GM12878 (cell line): ENCODE measurements around the gene ZMAT3. TPM values are rescaled to one million over a fixed set of nuclear protein-coding genes. Genes with fewer than 3 reads are reported as not detected.

Source experiments
- BACH1 ChIP-seq: fragments of 450-650 bp; IDR thresholded peaks from 2 replicates; pipeline ENCODE4 v1.6.1; 2017; ENCODE audit warnings: mild to moderate bottlenecking, borderline replicate concordance
- BRCA1 ChIP-seq: IDR thresholded peaks from 2 replicates; pipeline ENCODE4 v1.6.1; 2011; ENCODE audit warnings: low read depth, low read length, improper control_type of control experiment
- CEBPB ChIP-seq, 2 experiments: fragments of 150-350 bp in 1 of 2; IDR thresholded peaks; 2 replicates each; pipeline ENCODE4 v1.6.1; 2012 to 2014; ENCODE audit warnings: low read depth in 2 of 2, low read length in 2 of 2, borderline replicate concordance in 1 of 2, inconsistent platforms in 1 of 2
- HDAC6 ChIP-seq: fragments of 200-600 bp; sonication (generic); IDR thresholded peaks from one replicate; pipeline ENCODE4 v1.8.0; 2017; ENCODE audit warnings: antibody characterized with exemption; ENCODE audit not compliant: unreplicated experiment
- KDM1A ChIP-seq: fragments of 200-600 bp; sonication (generic); IDR thresholded peaks from 2 replicates; pipeline ENCODE4 v1.6.1; 2016; ENCODE audit warnings: borderline replicate concordance
- MTA2 ChIP-seq: fragments of 450-650 bp; IDR thresholded peaks from 2 replicates; pipeline ENCODE4 v1.6.1; 2016; ENCODE audit warnings: low read depth, mild to moderate bottlenecking, moderate library complexity
- NFIC ChIP-seq: IDR thresholded peaks from 2 replicates; pipeline ENCODE4 v1.6.1; 2012; ENCODE audit warnings: low read depth, mild to moderate bottlenecking, inconsistent platforms, low read length, moderate library complexity
- NR2C1 ChIP-seq: fragments of 450-650 bp; IDR thresholded peaks from 2 replicates; pipeline ENCODE4 v1.6.1; 2017; ENCODE audit warnings: antibody characterized with exemption, mild to moderate bottlenecking, moderate library complexity
- RFX5 ChIP-seq: IDR thresholded peaks from 2 replicates; pipeline ENCODE4 v1.6.1; 2011; ENCODE audit warnings: low read depth, low read length, improper control_type of control experiment
- RUNX3 ChIP-seq: IDR thresholded peaks from 2 replicates; pipeline ENCODE4 v1.6.1; 2012; ENCODE audit warnings: low read length, inconsistent platforms
- polyA plus RNA-seq, 11 experiments: library from polyadenylated mRNA; depleted of rRNA in 4 of 11; unstranded in 6 of 11; stranded (reverse) in 5 of 11; fragments of >200 nt; fragmentation: Nextera tagmentation in 4 of 11; fragmentation: Illumina TruSeq in 1 of 11; extraction: Ambion mirVana in 4 of 11; extraction: Trizol in 1 of 11; gene quantifications; 1 replicate in 1 of 11; 2 replicates in 10 of 11; pipeline versions ENCODE4 v1.2.1 to v1.2.3, GENCODE V29; 2011 to 2016; ENCODE audit warnings: inconsistent platforms in 2 of 11, missing spikeins in 2 of 11, low read depth in 1 of 11
- total RNA-seq, 4 experiments: library from RNA; depleted of rRNA in 3 of 4; stranded (reverse); fragments of >200 nt in 3 of 4; fragmentation: Illumina TruSeq in 1 of 4; extraction: Trizol in 1 of 4; gene quantifications; 2 replicates each; pipeline versions ENCODE4 v1.2.1 to v1.2.3, GENCODE V29; 2013 to 2021
- TF ChIP-seq, protein P1 (sequence below): fragments of 450-650 bp; IDR thresholded peaks from 2 replicates; pipeline ENCODE4 v1.6.1; 2017; ENCODE audit warnings: antibody characterized with exemption, mild to moderate bottlenecking, moderate library complexity
- TF ChIP-seq, protein P2 (sequence below): fragments of 450-650 bp; IDR thresholded peaks from 2 replicates; pipeline ENCODE4 v1.6.1; 2017; ENCODE audit warnings: mild to moderate bottlenecking, low read depth, inconsistent platforms; ENCODE audit not compliant: poor library complexity, severe bottlenecking

The ZMAT3 gene
- total and polyA plus RNA-seq, 10 of the 15 experiments (the other 5 are each of a cell fraction or from before 2014, with no cell fraction given): 6.2 to 55.9 (median 25.8) TPM

DNA sequence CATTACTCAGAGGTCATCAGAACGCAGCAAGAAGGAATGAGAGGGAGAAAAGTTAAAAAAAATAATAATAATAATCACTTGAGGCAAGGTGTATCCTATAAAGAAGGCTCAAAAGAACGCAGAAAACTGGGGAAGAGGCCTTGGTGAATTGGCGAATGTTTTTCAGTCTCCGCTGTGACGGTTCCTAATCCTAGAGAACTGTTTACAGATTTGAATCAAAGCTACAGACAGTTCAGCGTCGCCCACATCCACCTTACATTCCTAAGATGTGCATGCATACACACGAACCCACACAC is 634 bp downstream of the ZMAT3 start (continued):
- no peak for TF ChIP-seq KDM1A
- TF ChIP-seq NR2C1: no peak
- no peak for TF ChIP-seq MTA2
- TF ChIP-seq NFIC: 0 out of 2 replicates have a peak, but pooled peaks have one; percentile 21
- no peak for TF ChIP-seq RUNX3
- TF ChIP-seq BRCA1: no peak
- TF ChIP-seq, protein P1, sequence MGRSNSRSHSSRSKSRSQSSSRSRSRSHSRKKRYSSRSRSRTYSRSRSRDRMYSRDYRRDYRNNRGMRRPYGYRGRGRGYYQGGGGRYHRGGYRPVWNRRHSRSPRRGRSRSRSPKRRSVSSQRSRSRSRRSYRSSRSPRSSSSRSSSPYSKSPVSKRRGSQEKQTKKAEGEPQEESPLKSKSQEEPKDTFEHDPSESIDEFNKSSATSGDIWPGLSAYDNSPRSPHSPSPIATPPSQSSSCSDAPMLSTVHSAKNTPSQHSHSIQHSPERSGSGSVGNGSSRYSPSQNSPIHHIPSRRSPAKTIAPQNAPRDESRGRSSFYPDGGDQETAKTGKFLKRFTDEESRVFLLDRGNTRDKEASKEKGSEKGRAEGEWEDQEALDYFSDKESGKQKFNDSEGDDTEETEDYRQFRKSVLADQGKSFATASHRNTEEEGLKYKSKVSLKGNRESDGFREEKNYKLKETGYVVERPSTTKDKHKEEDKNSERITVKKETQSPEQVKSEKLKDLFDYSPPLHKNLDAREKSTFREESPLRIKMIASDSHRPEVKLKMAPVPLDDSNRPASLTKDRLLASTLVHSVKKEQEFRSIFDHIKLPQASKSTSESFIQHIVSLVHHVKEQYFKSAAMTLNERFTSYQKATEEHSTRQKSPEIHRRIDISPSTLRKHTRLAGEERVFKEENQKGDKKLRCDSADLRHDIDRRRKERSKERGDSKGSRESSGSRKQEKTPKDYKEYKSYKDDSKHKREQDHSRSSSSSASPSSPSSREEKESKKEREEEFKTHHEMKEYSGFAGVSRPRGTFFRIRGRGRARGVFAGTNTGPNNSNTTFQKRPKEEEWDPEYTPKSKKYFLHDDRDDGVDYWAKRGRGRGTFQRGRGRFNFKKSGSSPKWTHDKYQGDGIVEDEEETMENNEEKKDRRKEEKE: no peak
- TF ChIP-seq RFX5: no peak
- TF ChIP-seq CEBPB (IDR thresholded peaks at IDR 0.05; ENCODE audit: borderline replicate concordance in 1 of 2, low read depth in 2 of 2, low read length in 2 of 2): no peak
- TF ChIP-seq BACH1: no peak
- TF ChIP-seq, protein P2, sequence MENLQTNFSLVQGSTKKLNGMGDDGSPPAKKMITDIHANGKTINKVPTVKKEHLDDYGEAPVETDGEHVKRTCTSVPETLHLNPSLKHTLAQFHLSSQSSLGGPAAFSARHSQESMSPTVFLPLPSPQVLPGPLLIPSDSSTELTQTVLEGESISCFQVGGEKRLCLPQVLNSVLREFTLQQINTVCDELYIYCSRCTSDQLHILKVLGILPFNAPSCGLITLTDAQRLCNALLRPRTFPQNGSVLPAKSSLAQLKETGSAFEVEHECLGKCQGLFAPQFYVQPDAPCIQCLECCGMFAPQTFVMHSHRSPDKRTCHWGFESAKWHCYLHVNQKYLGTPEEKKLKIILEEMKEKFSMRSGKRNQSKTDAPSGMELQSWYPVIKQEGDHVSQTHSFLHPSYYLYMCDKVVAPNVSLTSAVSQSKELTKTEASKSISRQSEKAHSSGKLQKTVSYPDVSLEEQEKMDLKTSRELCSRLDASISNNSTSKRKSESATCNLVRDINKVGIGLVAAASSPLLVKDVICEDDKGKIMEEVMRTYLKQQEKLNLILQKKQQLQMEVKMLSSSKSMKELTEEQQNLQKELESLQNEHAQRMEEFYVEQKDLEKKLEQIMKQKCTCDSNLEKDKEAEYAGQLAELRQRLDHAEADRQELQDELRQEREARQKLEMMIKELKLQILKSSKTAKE: no peak
- TF ChIP-seq HDAC6: no peak
